ENCODE data around the gene PLEKHG3.

PLEKHG3 gene

DNA sequence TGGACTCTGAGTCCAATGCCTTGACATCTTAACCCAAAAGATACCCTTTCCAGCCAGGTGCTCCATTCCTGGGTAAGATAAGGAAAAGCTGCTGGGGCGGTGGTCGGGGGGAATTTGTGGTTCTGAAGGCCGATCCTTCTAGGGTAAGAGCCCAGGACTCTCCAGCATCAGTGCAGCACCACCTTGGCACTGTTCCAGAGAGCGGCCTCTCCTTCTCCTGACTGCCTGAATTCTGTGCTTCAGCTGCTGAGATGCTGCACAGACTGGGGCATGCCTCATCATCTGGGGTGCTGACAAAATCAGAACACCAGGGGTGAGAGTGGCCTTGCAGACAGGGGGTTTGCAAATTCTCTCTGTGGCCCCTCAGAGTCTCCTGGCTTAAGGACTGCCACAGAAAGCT is 88.0 kb downstream of the PLEKHG3 start:
- no peak for DNase-seq

DNA sequence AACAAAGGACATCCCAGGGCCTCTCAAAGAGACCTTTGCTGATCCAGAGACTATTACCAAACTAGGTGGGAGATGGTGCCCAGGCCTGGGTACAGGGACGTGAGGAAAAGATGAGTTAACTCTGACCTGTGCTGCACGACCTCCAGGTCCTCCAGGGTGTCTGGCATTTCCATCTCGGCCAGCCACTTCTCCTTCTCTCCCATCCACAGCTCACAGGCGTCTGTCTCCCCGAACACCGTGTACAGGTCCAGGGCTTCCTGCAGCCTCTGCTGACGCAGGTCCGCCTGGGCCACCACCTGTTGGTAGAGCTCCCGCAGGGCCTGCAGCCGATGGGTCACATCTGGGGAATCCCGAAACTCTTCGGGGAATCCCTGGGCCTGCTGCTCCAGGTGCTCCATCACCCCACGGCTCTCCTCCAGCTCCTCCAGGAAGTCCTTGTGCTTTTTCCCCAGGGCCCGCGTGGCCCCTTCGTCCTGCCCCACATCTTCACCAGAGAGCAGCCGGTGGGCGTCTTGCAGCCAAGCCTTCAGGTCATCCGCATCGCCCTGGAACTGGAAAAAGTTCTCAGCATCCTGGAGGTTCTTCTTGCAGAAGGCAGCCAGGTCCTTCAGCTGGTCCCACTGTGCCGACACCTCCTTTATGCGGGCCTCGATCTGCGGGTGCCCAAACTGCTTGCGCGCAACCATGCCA is 88.8 kb downstream of the PLEKHG3 start:
- DNase-seq = no peak

DNA sequence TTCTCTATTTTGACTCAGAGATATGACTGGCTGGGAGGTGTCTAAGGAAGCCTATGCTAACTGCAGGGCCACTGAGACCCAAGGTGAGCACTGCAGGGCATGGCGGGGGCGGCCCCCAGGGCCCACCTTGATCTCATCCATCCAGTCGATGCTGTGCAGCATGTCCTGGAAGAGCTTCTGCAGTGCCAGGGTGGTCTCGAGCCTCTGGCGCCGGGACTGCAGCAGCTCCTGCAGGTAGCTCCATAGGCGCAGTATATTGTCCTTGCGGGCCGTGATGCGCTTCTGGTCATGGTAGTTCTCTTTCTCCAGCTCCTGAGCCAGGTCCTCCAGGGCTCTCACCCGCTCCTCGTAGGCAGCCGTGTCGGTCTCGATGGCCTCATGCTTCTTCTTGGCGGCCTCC is 91.0 kb downstream of the PLEKHG3 start:
- DNase-seq = no peak

DNA sequence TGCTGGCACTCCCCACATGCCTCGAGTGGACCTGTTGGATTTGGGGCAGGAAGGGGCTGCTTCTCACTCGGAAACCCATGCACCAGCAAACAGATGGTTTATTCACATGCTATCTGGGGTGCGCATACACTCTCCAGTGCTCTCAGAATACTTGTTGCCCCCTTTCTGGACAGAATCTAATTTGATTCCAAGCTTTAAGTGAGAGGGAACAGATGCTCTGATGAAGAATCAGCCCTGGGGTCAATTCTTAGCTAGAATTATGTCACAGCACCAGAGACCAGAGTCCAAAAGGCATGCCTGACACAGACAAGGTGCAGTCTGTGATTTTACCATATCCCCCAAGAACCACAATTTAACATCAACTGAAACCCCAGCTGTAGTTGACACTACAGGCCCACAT is 91.7 kb downstream of the PLEKHG3 start:
- DNase-seq = no peak

DNA sequence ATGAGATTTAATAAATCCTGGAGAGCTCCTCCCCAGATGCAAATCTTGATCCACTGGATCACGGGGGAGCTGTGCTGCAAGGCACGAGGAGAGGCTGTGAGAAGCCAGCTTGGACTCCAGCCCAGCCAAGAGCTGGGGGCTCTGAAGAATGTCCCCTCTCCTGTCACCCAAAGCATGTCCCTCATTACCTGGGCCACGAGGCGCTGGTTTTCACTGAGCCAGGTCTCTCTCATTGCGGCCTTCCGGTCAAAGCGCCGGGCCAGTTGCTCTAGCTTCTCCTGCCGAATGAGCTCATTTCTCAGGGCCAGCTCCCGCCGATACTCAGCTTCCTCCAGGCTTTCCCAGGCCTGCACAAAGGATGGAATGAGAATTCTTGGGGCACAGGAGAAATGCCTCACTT is 92.1 kb downstream of the PLEKHG3 start:
- no peak for DNase-seq

DNA sequence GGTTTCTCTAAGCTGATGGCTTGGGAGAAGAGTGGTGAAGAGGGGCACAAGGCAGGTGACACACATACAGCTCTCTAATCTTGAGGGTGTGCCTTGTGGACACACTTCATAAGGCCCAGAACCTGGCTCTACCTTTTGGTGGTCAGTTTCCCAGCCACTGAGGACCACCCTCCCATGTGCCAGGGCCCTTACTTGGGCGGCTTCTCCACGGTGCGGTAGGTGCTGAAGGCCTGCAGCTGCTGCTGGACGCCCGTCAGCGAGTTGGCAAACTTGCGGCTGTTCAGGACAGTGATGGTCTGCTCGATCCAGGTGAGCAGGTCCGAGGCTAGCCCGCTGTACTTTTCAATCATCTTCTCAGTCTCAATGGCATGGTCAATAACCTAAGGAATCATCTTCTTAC is 95.3 kb downstream of the PLEKHG3 start:
- no peak for DNase-seq

Measured in NCI-H2227 treated with DMSO at 0.1 percent for 48 hours (cell line).